ENCODE results near the gene PPP2R5D.

- TF ChIP-seq YY1 (IDR thresholded peaks at IDR 0.05; ENCODE audit: insufficient read depth, insufficient read length) (no peak), ZNF274 (IDR thresholded peaks at IDR 0.05; ENCODE audit: low read depth, low read length) (no peak)
Measured at GRCh38 chr6:43052225-43052841, 68.0 kb downstream of the PPP2R5D start.

Data from NT2/D1 (cell line).